Neural cell (in vitro differentiated cells): Measurements from ENCODE around the gene CD58.

Experiments used
- EP300 ChIP-seq: fragments of 450-650 bp; conservative IDR thresholded peaks from 2 replicates; pipeline ENCODE4 v1.6.1; 2014; ENCODE audit warnings: antibody characterized with exemption, mild to moderate bottlenecking, moderate library complexity; ENCODE audit not compliant: poor library complexity, severe bottlenecking
- EZH2 ChIP-seq: fragments of 200-600, 300-800 bp; shearing (Covaris generic), sonication (generic); IDR thresholded peaks from 2 replicates; pipeline ENCODE4 v1.6.1; 2014; ENCODE audit warnings: antibody characterized with exemption, low read length, borderline replicate concordance, mild to moderate bottlenecking; ENCODE audit not compliant: insufficient read depth, poor library complexity, severe bottlenecking
- MXI1 ChIP-seq: fragments of 450-650 bp; conservative IDR thresholded peaks from 2 replicates; pipeline ENCODE4 v1.6.1; 2014; ENCODE audit warnings: antibody characterized with exemption, mild to moderate bottlenecking; ENCODE audit not compliant: poor library complexity, severe bottlenecking
- POLR2AphosphoS5 ChIP-seq: IDR thresholded peaks from 2 replicates; pipeline ENCODE4 v1.6.1; 2012
- RAD21 ChIP-seq: fragments of 450-650 bp; conservative IDR thresholded peaks from 2 replicates; pipeline ENCODE4 v1.6.1; 2014; ENCODE audit warnings: antibody characterized with exemption, mild to moderate bottlenecking, moderate library complexity
- SMC3 ChIP-seq: fragments of 450-650 bp; conservative IDR thresholded peaks from 2 replicates; pipeline ENCODE4 v1.6.1; 2014; ENCODE audit warnings: antibody characterized with exemption, mild to moderate bottlenecking, moderate library complexity; ENCODE audit not compliant: poor library complexity
- TAF1 ChIP-seq: IDR thresholded peaks from 2 replicates; pipeline ENCODE4 v1.6.1; 2012; ENCODE audit warnings: low read depth
- TF ChIP-seq, protein P1 (sequence below): fragments of 450-650 bp; IDR thresholded peaks from 2 replicates; pipeline ENCODE4 v1.5.1; 2014; ENCODE audit warnings: antibody characterized with exemption, mild to moderate bottlenecking, moderate library complexity; ENCODE audit not compliant: poor library complexity, severe bottlenecking
- TF ChIP-seq, protein P2 (sequence below): IDR thresholded peaks from 2 replicates; pipeline ENCODE4 v1.6.1; 2012; ENCODE audit warnings: borderline replicate concordance

DNA sequence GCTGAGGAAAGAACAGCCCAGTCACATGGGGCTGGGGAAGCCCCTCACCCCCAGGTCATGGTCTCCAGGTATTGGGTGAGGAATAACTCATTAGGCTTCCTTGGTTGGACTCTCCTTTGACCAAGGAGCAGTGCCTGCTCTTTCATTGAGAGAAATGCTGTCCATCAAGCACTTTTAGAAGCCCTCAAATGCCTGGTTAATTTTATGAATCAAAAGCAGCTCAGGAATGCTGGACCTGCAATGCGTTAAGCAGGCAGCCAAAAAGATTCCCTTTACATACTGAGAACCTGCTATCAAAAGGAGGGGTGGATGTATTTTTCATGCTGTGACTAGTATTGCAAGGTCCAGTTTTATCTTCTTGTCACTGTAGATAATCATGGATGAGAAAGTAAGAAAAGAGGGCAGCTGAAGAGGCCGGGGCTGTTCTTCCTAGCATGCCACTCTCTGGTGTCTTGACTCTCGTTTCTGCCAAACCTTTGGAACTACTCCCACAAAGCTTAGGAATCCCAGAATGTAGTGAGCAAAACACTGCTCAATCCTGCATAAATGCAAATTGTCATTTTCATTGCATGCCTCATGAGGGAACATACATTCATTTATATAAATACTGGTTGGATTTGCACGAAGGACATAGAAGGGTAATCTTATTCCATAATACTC lies 2.1 kb upstream of the CD58 start:
- no peak for TF ChIP-seq EZH2
- TF ChIP-seq, protein P1, sequence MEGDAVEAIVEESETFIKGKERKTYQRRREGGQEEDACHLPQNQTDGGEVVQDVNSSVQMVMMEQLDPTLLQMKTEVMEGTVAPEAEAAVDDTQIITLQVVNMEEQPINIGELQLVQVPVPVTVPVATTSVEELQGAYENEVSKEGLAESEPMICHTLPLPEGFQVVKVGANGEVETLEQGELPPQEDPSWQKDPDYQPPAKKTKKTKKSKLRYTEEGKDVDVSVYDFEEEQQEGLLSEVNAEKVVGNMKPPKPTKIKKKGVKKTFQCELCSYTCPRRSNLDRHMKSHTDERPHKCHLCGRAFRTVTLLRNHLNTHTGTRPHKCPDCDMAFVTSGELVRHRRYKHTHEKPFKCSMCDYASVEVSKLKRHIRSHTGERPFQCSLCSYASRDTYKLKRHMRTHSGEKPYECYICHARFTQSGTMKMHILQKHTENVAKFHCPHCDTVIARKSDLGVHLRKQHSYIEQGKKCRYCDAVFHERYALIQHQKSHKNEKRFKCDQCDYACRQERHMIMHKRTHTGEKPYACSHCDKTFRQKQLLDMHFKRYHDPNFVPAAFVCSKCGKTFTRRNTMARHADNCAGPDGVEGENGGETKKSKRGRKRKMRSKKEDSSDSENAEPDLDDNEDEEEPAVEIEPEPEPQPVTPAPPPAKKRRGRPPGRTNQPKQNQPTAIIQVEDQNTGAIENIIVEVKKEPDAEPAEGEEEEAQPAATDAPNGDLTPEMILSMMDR = no peak
- no peak for TF ChIP-seq SMC3
- no peak for TF ChIP-seq EP300
- no peak for TF ChIP-seq POLR2AphosphoS5
- TF ChIP-seq, protein P2, sequence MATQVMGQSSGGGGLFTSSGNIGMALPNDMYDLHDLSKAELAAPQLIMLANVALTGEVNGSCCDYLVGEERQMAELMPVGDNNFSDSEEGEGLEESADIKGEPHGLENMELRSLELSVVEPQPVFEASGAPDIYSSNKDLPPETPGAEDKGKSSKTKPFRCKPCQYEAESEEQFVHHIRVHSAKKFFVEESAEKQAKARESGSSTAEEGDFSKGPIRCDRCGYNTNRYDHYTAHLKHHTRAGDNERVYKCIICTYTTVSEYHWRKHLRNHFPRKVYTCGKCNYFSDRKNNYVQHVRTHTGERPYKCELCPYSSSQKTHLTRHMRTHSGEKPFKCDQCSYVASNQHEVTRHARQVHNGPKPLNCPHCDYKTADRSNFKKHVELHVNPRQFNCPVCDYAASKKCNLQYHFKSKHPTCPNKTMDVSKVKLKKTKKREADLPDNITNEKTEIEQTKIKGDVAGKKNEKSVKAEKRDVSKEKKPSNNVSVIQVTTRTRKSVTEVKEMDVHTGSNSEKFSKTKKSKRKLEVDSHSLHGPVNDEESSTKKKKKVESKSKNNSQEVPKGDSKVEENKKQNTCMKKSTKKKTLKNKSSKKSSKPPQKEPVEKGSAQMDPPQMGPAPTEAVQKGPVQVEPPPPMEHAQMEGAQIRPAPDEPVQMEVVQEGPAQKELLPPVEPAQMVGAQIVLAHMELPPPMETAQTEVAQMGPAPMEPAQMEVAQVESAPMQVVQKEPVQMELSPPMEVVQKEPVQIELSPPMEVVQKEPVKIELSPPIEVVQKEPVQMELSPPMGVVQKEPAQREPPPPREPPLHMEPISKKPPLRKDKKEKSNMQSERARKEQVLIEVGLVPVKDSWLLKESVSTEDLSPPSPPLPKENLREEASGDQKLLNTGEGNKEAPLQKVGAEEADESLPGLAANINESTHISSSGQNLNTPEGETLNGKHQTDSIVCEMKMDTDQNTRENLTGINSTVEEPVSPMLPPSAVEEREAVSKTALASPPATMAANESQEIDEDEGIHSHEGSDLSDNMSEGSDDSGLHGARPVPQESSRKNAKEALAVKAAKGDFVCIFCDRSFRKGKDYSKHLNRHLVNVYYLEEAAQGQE = no peak
- no peak for TF ChIP-seq RAD21
- no peak for TF ChIP-seq TAF1
- TF ChIP-seq MXI1 = no peak
